ENCODE data around the gene CCDC148.
"Not testable (repeated sequence)": the region's sequence is repeated elsewhere in the genome, so short reads cannot be mapped to it uniquely, and the experiment has no call there.

CCDC148 gene

DNA sequence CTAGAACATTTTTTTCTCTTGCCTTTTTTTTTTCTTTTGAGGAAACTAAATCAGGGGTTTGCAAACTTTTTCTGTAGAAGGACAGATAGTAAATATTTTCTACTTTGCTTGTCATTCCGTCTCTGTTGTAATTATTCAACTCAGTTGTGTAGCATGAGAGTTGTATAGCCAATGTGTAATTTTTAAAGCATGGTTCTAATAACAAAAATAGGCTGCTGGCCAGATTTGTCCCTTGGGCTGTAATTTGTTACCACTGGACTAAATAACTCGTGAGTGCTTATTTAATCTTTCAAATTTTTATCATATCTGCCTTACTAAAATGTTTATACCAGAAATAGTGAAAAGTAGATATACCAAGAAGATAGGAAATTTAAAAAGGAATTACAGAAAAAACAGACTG lies 43.0 kb downstream of the CCDC148 start:
- no peak for DNase-seq

DNA sequence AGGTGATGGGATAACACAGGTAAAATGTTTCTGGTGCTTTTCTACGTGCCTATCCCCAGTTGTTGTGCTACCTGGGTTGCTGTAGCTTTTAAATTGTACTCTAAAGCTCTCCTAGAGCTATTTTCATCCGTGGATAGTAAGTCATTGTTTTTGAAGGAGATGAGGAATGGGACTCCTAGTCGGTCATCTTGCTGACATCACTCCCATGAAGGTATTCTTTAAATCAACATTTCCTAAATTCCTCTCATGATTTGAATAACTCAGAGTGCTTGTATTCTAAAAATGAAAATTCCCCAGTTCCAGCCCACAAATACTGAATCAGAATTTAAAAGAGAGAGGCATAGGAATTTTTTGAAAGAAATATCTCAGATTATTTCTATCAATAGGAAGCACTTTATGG lies 44.3 kb downstream of the CCDC148 start:
- no peak for DNase-seq

DNA sequence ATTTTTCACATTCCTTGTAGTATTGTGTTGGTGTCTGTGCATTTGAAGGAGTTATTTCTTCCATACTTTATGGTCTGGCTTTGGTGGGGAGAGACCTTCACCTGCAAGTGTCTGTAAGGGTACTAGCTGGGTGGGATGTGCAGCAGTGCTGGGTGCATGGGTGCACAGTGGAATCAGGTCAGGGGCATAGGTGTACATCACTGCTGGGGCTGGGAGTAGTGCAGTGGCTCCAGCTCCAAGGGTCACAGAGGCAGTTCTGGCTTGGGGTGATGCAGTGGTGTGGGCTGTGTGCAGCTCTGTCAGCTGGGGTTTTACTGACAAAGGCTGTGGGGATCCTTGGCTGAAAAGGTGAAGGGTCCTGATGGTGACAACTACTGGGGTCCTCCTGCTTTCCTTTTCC lies 44.8 kb downstream of the CCDC148 start:
- no peak for DNase-seq

DNA sequence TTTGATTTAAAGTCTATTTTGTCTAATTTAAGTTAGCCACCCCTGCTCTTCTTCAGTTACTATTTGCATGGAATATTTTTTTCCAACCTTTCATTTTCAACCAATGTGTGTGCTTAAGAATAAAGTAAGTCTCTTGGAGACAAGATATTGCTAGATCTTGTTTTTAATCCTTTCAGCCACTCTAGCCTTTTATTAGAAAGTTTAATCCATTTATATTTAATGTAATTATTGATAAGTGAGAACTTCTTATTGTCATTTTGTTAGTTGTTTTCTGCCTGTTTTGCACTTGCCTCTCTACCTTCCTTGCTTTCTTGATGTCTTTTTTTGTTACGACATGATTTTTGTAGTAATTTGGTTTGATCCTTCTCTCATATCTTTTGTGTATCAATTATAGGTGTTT lies 46.4 kb downstream of the CCDC148 start:
- no peak for DNase-seq

DNA sequence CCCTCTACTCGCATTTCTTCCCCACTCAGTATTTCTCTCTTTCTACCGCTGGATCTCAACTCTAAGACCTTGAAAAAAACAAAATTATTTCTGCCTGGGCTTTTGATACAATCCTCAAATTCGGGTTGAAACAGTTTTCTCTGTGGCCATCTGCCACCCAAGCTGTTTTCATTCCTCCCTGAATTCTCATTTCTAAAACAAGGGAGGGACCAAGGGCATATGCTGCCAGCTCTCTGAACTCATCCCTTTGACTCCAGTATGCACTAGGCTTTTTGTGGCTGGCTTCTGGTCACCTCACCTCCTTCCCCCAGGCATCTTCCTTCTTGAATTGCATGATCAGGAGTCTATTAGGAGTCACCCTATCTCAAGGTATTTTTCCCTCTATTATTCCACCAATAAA lies 49.5 kb downstream of the CCDC148 start:
- no peak for DNase-seq

DNA sequence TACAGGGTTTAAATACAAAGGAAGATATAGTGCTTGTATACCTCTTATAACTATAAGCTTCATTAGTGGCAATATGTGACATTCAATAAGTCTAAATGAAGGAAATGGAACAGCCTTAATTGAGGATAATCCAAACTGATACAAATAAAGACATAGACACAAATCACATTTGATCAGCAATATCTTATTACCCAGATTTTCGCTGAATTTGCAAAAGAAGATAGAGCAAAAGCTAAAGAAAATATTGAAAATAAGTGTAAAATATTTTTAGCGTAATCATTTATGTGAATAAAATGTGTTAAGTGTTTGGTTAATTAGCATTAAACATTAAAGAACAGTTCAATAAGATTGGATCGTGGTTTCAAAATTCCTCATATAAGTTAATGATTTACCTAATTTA lies 51.2 kb downstream of the CCDC148 start:
- DNase-seq, result no peak

DNA sequence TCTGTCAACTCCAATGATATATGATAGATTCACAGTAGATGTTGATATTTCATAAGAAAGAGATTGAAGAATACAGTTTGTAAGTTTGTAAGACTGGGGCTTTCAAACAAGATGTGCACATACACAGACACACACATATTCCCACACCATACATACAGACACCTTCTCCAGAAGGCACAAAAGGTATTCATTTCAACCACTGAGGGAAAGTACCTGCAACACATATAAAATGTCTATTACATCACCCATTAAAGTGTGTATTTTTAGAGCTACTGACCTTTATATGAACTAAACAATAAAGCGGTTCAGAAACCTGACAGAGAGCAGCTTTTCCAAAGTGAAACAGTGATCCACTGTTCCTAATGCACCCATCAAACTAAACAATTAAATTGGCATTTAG lies 53.3 kb downstream of the CCDC148 start:
- no peak for DNase-seq

DNA sequence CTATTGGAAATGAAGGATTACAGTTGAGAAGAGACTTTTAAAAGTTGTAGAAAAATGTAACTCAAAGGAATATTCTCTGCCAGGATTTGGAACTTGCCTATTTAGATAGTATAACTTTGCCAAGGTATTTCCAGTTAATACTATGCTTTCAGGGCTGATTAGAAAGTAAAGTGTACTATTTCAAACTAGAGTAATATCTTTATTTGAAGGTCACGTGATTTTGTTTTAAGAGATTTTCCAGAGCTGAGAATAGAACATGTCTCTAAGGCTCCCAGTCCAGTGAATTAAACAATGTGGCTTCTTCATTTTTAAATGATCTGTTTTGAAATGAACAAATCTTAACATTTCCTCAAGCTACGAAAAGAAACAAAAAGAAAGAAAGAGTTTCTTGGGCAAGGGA lies 53.9 kb downstream of the CCDC148 start:
- no peak for DNase-seq

DNA sequence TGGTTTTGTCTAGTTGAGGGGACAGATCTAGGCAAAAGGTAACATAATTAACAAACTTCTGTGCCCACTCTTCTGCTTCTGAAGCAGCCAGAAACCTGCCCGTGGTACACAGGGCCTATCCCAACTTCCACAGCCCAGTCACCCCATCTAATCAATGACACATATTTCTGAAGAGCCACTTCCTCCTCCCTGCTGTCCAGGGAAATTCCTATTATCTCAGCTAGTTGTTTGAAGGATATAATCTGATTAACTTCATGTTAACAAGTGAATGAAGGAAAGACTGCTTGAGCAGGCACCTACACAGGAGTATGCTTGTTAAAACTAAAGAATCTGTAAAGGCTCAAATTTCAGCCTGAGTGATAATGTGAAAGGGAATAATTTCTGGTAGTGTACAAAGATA lies 61.4 kb downstream of the CCDC148 start:
- DNase-seq, result no peak

DNA sequence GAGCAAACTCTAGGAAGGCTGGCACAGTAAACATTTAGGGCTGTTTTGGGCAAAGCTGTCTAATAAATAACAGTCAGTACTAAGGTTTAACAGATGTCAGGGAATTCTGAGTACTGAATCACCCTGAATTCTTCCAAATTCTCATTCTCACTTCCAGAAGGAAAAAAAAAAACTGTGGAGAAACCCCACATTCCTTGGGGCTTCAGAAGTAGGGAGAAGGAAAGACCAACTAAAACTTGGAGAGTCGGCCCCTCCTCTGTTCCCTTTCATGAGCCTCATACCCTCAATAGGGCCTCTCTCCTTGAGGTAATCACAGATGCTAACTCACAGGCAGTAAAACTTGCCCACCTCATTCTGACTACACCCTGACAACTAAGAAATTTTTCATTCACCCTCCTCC lies 62.1 kb downstream of the CCDC148 start:
- no peak for DNase-seq

DNA sequence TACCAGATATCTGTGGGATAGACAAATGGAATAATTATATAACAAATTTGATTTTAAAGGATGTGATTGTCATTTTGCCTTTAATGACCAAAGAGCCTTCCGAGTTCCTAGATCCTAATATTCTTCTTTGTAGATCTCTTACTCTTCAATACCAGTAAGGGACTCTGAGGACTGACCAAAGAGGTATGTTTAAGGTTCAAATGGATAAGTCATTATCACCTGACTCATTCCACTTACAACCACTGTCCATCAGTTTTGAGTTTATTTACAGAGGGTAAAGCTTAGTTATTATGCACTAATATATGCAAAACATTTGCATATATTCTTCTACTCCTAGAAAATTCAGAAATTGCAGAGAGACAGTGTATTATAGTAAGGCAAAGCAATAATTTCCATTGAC lies 62.7 kb downstream of the CCDC148 start:
- no peak for DNase-seq

DNA sequence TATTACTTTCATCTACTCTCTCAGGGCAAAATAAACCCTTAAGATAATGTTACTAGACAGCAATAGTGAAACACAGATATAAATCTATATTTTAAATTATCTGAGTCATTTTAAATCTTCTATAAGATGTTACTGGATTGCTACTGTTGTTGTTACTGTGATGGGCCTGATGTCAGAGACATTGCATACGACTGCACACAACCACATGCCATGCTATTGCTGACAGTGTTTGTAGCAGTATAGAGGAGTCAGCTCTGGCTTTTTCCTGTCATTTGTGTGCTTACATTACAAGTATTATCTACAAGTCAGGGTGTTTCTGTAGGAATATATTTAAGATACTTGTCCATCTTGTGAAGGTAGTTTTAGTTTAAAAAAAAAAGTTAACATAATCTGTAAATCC lies 63.9 kb downstream of the CCDC148 start:
- DNase-seq, result no peak

DNA sequence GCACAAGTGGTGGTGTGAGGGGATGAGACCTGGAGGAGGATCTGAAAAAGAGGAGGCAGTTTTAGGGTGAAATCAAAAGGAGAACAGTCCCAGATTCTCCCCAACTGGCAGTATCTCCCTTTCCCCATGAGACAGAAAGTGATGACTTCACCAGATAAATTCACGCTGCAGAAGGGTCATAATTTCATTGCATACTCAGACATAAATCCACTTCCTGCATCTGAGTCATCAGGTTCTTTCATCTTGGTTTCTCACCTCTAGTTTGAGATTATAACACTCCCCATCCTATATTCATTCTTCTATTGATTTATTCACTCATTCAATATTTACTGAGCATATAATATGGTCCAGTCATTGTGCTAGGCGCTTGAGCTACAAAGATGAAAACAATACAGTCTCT lies 64.7 kb downstream of the CCDC148 start:
- no peak for DNase-seq

DNA sequence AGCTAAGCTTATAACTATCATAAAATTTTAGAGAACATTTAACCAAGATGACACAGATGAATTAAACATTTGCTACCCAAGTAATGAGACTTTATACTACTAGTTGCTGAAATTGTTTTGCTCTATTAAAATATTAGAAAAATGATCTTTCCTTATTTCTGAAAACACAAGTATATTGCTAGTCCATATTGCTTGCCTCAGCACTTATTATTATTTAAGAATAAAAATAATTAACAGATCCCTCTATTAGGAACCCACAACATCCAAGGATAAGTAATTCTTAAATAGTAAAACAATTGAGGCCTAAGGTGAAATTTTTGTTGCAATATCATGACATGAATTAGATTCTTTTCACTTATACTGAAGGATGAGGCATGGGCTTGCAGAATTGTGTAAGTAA lies 65.2 kb downstream of the CCDC148 start:
- no peak for DNase-seq

DNA sequence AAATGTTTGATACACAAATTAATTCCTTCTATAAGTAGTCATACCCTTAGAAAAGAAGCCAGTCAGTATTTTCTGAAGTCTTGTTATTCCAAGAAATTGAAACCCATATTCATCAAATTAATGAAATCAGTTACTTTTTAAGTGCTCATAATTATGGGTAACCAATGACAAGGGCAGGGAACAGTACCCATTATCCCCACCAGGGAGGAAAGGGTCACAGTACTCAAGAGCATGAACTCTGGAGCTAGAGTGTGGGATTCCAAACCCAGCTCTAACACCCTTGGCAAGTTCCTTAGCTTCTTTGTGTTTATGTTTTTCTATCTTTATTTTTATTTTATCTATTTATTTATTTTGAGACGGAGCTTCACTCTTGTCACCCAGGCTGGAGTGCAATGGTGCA lies 68.4 kb downstream of the CCDC148 start:
- DNase-seq, result no peak

DNA sequence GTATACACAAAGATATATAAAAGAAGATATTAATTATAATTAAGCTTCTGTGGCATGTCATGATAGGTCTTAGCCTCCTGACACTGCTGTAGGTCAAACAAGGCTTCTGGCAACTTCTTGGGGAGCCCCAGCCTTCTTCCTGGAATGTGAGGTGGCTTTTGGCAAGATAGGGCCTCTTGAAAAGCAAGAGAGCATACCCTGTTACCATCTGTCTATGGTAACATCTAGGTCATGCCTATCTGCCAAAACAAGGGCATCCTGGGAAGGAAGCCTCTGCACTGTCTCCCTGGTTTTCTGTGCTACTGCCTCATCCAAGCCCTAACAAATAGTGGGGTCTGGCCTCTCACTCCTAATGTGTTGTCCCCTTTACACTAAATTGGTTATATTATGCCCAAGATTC lies 70.9 kb downstream of the CCDC148 start:
- no peak for DNase-seq

DNA sequence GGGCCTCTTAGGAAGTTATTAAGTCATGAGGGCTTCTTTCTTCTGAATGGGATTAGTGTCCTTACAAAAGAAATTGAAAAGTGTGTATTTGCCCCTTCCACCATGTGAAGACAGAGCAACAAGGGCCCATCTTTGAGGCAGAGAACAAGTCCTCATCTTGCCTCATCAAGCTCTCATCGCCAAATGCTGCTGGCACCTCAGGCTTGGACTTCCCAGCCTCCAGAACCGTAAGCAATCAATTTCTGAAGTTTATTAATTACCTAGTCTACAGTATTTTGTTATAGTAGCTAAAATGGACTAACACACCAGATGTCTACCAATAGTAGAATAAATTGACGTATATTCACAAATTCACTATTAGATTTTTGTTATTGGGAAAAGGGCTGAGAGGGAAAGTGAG lies 74.6 kb downstream of the CCDC148 start:
- DNase-seq, result no peak

DNA sequence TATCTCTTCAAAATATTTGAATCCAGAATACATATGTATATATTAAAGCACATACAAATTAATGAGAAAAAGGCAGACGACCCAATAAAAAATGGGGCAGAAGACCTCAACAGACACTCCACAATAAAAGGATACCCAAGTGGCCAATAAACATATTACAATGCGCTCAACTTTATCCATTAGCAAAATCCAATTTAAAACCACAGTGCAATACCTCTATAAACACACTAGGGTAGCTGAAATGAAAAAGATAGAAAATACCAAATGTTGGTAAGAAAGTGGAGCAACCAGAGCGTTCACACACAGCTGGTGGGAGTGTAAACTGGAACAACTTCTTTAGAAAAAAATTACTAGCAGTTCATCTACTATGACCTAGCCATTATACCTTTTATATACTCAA lies 75.3 kb downstream of the CCDC148 start:
- DNase-seq, result no peak

DNA sequence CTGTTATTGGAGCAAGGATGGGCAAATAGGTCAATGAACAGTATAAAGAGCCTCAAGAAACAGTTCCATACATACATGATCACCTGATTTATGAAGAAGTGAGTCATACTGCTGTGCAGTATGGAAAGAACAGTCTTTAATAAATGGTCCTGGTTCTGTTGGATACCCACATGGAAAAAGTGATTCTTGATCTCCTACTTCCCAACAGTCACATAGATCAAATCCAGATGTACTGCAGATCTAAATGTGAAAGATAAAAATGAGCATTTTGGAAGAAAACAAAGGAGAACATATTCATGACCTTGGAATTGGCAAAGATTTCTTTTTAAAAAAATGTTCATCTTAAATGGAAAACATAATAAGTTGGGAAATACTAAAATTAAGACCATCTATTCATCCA lies 75.8 kb downstream of the CCDC148 start:
- DNase-seq, result no peak

DNA sequence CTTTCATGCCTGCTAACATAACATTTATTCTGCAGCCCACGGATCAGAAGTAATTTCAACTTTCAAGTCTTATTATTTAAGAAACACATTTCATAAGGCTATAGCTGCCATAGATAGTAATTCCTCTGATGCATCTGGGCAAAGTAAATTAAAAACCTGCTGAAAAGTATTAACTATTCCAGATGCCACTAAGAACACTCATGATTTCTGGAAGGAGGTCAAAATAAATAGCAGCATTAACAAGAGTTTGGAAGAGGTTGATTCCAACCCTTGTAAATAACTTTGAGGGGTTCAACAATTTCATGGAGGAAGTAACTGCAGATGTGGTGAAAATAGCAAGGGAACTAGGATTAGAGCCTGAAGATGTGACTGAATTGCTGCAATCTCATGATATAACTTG lies 77.6 kb downstream of the CCDC148 start:
- DNase-seq, result no peak

DNA sequence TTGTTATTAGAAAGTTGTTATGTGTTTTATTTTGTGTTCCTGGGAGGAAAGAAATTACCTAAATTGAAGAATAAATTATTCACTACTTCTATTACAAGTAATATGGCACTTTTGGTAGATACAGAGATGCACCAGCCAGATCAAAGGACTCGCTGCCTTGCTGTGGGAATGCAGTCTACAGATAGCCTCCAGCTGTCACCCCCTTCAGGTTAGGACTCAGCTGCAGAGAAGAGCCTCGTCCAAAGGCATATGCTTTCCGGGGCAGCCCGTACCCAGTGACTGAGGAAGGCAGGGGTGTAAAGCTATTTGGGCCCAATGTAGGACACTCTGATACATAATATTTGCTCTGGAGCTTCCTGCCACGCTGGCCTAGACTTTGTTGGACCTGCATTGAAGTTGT lies 90.2 kb downstream of the CCDC148 start:
- no peak for DNase-seq

DNA sequence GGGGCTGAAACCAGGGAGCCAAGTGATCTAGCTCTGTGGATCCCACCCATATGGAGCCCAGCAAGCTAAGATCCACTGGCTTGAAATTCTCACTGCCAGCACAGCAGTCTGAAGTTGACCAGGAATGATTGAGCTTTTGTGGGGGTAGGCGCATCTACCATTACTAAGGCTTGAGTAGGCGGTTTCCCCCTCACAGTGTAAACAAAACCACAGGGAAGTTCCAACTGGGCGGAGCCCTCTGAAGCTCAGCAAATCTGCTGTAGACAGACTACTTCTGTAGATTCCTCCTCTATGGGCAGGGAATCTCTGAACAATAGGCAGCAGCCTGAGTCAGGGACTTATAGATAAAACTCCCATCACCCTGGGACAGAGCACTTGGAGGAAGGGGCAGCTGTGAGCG lies 96.7 kb downstream of the CCDC148 start:
- DNase-seq, result no peak

DNA sequence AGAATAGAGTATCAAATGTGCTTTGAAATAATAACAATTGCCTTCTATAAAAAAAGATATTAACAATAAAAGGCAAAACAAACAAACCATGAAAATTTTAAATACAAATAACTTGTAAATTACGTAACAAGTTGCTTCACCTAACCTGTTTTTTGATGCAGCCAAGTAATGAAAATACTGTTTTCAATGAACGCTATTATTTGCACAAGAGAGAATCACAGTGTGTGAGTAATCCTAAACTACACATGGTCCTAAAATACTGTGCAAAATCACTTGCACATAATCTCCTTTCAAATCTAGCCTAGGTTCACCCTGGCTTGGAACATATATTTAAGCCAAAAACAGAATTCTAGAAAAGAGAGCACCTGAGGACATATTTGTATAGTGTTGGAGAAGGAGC lies 98.9 kb downstream of the CCDC148 start:
- DNase-seq, result no peak

DNA sequence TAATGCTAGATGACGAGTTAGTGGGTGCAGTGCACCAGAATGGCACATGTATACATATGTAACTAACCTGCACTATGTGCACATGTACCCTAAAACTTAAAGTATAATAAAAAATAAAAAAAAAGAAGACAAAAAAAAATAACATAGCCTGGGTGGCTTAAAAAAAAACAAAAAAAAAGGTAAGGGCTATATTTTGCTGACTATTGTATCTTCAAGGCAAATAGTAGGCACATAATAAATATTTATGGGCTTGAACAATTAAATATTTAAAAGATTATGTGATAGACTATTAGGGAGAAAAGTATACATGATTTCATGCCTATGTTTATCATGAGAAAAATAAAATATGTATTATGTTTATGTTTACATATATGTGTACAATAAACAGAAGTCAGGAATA lies 99.4 kb downstream of the CCDC148 start:
- DNase-seq, result no peak

DNA sequence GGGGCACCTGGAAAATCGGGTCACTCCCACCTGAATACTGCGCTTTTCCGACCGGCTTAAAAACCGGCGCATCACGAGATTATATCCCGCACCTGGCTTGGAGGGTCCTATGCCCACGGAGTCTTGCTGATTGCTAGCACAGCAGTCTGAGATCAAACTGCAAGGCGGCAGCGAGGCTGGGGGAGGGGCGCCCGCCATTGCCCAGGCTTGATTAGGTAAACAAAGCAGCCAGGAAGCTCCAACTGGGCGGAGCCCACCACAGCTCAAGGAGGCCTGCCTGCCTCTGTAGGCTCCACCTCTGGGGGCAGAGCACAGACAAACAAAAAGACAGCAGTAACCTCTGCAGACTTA lies 105.1 kb downstream of the CCDC148 start:
- DNase-seq, result not testable (repeated sequence)

DNA sequence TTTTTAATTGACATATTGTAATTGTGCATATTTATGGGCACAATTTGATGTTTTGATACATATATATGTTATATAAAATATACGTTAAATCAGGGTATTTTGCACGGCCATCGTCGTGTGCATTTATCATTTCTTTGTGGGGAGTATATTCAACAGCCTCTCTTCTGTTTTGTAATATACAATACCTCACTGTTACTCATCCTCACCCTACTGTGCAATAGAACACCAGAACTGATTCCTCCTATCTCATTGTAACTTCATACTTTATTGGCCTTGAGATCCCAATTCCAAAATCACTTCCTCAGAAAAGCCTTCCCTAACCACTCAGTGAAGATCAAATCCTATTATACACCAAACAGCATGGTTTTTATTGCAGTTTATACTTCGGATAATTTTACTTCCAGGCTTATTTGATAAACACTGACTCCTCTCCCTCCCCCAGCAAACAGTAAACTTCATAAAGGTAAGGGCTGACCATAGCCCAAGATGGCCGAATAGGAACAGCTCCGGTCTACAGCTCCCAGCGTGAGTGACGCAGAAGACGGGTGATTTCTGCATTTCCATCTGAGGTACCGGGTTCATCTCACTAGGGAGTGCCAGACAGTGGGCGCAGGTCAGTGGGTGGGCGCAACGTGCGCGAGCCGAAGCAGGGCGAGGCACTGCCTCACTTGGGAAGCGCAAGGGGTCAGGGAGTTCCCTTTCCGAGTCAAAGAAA lies 105.6 kb downstream of the CCDC148 start:
- DNase-seq, result not testable (repeated sequence)
